GM12873 (cell line): Measurements from ENCODE around the gene KRT15.

Experiments used
- TF ChIP-seq, protein P1 (sequence below): IDR thresholded peaks from 2 replicates; pipeline ENCODE4 v1.5.1; 2012; ENCODE audit warnings: low read depth, mild to moderate bottlenecking, moderate library complexity, low read length, control low read depth; ENCODE audit not compliant: insufficient read depth; ENCODE audit errors: missing control alignments

KRT15 gene

DNA sequence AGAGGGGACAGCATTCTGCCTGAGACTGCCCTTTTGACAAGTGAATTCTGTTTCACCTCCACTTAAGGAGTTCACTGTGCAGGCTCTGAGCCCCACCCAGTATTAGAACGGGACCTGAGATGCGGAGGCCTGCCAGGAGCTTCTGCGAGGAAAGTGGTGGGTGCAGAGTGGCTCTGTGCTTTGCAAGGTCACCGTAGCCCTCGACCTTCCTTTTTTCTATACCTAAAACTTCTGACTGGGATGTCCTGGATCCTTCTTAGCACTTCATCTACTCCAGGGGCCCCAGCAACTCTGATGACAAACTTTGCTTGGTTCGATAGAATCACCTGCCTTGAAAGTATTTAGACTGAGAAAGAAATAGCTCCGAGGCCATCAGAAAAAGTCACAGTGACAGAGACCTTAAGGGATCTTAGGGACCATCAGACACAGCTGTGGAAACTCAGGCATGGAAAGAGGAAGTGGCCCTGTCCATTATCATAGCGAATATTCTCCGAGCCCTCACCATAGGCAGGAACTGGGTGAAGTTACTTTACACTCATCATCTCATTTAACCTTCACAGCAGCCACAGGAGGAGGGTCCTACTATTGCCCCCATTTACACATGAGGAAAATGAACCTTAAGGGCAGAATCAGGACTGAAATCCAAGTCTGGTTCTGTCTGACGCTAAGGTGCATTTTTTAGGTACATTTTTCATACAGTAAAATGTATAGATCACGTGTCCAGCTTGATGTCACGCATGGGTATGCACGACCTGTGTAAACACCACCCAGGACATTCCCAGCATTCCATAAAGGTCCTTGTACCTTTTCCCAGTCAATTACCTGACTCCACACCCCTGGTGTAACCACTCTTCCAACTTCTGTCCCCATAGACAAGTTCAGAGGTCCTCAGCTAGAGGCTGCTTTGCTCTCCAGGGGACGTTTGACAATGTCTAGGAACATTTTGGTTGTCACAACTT is 12.6 kb downstream of the KRT15 start:
- TF ChIP-seq, protein P1, sequence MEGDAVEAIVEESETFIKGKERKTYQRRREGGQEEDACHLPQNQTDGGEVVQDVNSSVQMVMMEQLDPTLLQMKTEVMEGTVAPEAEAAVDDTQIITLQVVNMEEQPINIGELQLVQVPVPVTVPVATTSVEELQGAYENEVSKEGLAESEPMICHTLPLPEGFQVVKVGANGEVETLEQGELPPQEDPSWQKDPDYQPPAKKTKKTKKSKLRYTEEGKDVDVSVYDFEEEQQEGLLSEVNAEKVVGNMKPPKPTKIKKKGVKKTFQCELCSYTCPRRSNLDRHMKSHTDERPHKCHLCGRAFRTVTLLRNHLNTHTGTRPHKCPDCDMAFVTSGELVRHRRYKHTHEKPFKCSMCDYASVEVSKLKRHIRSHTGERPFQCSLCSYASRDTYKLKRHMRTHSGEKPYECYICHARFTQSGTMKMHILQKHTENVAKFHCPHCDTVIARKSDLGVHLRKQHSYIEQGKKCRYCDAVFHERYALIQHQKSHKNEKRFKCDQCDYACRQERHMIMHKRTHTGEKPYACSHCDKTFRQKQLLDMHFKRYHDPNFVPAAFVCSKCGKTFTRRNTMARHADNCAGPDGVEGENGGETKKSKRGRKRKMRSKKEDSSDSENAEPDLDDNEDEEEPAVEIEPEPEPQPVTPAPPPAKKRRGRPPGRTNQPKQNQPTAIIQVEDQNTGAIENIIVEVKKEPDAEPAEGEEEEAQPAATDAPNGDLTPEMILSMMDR: no peak

DNA sequence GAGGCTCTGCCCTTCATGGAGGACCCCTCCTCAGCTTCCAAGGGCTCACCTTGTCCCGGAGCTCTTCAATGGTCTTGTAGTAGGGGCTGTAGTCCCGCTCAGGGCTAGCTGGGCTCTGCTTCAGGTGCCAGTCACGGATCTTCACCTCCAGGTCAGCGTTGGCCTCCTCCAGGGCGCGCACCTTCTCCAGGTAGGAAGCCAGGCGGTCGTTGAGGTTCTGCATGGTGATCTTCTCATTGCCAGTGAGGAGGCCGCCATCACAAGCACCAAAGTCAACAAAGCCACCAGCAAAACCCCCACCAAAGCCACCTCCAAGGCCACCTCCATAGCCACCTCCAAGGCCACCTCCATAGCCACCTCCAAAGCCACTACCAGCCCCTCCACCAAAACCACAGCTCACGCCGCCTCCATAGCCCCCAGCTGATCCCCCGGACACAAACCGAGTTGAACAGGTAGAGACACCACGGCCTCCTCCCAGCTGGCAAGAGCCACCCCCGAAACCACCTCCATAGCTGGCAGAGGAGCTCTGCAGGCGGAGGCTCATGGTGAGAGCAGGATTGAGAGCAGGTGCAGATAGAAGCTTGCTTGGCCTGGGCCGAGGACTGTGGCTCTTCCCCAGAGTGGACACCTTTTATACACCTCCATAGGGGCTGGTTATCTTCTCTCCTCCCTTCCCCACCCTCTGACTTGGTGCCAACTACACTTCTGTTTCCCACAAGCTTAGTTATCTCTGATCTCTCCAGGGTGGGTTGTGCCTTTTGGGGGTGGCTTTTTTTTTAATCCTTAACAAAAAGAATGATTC is 13.5 kb downstream of the KRT15 start, which contains the start of gene KRT13:
Gene KRT13 (minus strand): TSS at position 606 of the 802 bp plus-strand sequence. CDS start 62 bp downstream, at position 544.
- TF ChIP-seq, protein P1: no peak

DNA sequence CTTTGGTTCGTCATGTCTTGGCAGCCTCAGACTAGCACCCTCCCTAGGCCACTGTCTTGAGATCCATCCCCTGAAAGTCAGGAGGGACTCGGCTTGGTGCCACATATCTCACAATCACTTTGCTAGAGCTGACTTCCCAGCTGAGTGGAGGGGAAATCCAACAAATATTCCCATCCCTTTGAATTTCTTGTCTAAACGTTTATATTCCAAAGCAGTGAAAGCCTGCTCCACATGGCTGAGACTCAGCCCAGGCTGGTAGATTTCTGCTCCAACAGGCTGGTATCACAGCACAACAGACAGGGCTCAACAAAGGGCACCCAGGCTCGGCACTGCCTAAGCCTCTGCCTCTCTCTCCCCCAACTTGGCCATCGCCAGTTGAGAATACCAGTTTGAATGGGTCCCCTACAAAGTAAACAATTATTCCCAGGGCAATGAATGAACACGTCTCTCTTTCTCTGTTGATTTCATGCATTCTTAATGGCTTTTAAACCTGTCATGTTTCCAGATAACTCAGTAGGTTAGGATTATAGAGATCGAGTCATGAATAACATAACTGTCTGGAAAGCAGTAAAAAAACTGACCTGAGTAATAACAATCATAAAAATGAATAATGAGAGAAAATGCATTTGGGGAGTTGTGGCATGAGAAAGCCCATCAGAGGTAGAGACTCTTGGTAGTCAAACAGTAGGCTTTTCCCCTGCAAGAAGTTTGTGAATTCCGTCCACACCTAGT is 14.3 kb downstream of the KRT15 start:
- TF ChIP-seq, protein P1: no peak

DNA sequence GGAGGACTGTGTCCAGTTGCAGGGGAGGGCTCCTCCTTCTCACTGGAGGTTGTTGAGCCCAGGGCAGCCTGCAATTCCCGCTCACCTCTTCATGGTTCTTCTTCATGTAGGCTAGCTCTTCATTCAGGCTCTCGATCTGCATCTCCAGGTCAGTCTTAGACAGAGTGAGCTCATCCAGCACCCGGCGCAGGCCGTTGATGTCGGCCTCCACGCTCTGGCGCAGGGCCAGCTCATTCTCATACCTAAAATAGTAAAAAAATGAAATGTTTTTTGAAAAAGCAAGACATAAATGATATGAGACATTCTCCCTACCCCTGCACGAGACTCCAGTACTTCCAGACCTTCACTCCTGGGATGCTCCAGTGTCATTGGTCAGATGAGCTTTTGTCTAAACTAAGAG is 15.5 kb downstream of the KRT15 start:
- TF ChIP-seq, protein P1: no peak

DNA sequence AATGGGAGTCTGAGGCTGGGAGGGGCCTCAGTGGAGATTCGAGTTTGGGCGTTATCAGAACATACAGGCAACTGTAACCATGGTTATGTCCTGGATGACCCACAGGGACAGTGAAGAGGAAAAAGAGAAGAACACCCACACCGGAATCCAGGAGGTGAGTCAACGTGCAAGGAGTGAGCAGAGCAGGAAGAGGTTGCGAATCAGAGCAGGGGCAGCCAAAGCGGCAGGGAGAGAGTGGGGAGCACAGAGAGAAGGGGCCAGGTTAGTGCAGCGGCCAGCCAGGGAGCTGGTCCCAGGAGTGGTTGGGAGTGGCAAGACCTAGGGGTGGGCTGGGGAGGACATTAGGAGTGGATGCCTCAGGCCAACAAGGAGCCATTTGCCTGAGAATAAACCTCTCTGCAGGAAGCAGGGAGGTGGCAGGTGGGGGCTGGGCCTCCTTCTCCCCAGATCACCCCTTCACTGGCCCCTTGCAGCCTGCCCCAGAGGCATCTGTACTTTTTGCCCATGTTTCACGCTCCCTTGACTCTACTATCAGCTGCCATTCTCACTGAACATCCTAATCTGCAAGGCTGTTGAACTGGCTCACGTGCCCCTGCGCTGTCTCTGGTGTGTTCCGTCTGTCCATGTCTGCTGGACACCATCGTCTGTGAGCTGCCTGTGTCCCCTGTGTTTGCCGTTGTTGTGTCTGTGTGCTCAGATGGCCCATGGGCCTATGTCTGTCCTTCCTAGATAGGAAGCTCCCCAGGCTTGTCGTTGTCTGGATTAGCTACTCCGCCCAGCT is 18.4 kb downstream of the KRT15 start:
- TF ChIP-seq, protein P1: no peak

DNA sequence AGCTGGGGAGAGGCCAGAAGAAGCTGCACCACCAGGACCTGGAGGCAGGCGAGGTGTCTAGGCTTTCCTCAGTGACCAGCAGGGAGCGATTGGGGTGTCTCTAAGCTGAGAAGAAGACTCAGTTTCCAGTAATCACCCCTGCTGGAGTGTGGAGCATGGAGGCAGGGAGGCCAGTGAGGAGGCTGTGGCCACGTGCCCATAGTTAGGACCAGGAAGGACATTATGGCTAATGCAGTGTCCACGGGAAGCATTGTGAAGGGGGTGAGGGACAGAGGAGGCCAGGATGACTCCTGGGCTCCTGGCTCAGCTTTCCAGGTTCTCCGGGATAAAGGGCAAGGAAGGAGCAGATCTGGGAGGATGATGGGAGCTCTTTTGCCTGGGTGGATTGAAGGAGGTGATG is 19.0 kb downstream of the KRT15 start:
- TF ChIP-seq, protein P1: no peak
